Measurements from ENCODE around the gene TARBP1.

DNA sequence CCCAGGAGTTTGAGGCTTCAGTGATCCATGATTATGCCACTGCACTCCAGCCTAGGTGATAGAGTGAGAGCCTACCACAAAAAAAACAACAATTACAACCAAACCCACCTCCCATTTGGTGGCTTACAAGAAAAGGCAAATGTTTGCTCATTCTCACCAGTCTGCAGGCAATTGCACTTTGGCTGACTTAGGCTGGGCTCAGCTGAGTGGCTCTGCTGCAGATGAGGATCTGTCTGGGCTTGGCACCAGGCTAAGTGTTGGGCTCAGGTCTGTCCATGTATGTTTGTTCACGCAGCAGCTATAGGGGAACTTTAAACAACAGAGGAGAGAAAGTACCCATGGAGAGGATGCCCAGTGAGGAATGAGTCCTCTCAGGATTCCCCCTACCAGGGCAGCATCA, 133.7 kb downstream of the TARBP1 start:
- TF ChIP-seq, protein P1, sequence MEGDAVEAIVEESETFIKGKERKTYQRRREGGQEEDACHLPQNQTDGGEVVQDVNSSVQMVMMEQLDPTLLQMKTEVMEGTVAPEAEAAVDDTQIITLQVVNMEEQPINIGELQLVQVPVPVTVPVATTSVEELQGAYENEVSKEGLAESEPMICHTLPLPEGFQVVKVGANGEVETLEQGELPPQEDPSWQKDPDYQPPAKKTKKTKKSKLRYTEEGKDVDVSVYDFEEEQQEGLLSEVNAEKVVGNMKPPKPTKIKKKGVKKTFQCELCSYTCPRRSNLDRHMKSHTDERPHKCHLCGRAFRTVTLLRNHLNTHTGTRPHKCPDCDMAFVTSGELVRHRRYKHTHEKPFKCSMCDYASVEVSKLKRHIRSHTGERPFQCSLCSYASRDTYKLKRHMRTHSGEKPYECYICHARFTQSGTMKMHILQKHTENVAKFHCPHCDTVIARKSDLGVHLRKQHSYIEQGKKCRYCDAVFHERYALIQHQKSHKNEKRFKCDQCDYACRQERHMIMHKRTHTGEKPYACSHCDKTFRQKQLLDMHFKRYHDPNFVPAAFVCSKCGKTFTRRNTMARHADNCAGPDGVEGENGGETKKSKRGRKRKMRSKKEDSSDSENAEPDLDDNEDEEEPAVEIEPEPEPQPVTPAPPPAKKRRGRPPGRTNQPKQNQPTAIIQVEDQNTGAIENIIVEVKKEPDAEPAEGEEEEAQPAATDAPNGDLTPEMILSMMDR (IDR thresholded peaks at IDR 0.05): no peak
- TF ChIP-seq POLR2A (IDR thresholded peaks at IDR 0.05): no peak

All from adrenal gland (tissue), 5 donors.